Naive thymus-derived CD4-positive, alpha-beta T cell (primary cell): ENCODE data around the gene CPT1C. TPM values are rescaled to one million over a fixed set of nuclear protein-coding genes. Genes with fewer than 3 reads are reported as not detected.

Experiments
- ATAC-seq: fragments of 150-1000 bp; cut with Tn5 transposase; 2 replicates; pipeline ENCODE4 v1.10.0; 2021; ENCODE audit warnings: mild to moderate bottlenecking, moderate library complexity
- CTCF ChIA-PET: fragments of 350-600 bp; sonication (Branson Sonifier 250); formaldehyde crosslinking; loops from one replicate; lab custom pipeline; 2021; ENCODE audit warnings: antibody characterized with exemption; lab: Charles Lee
- POLR2A ChIA-PET: fragments of 350-600 bp; sonication (Branson Sonifier 250); formaldehyde crosslinking; loops from one replicate; lab custom pipeline; 2021; ENCODE audit warnings: antibody characterized with exemption, inconsistent platforms; lab: Charles Lee
- DNase-seq, 9 donors: peaks; one replicate each; pipeline versions ENCODE4 v3.0.0 to v3.0.0-alpha.2; 2020 to 2022; ENCODE audit warnings: mixed read lengths in 1 of 9
- H3K27ac ChIP-seq: one replicate; pipeline ENCODE4 v1.7.0; 2013; ENCODE audit warnings: mild to moderate bottlenecking, low read depth, low read length, moderate library complexity
- H3K27me3 ChIP-seq, 2 donors: one replicate each; pipeline ENCODE4 v1.7.0; 2013; ENCODE audit warnings: low read length in 2 of 2, mild to moderate bottlenecking in 2 of 2, moderate library complexity in 2 of 2; ENCODE audit not compliant: control insufficient read depth in 2 of 2, insufficient read depth in 2 of 2
- H3K36me3 ChIP-seq, 3 experiments: 1 replicate in 2 of 3; 2 replicates in 1 of 3; pipeline ENCODE4 v1.7.0; 2013; ENCODE audit warnings: low read length in 3 of 3, mild to moderate bottlenecking in 3 of 3, moderate library complexity in 1 of 3; ENCODE audit not compliant: insufficient read depth in 3 of 3, control insufficient read depth in 2 of 3
- H3K4me1 ChIP-seq, 2 donors: one replicate each; pipeline ENCODE4 v1.7.0; 2013; ENCODE audit warnings: low read length in 2 of 2, mild to moderate bottlenecking in 2 of 2, moderate library complexity in 1 of 2; ENCODE audit not compliant: control insufficient read depth in 2 of 2, insufficient read depth in 2 of 2
- H3K4me3 ChIP-seq: 2 replicates; pipeline ENCODE4 v1.7.0; 2013; ENCODE audit warnings: mild to moderate bottlenecking, low read length
- H3K9me3 ChIP-seq, 3 experiments: 1 replicate in 2 of 3; 2 replicates in 1 of 3; pipeline ENCODE4 v1.7.0; 2013; ENCODE audit warnings: low read length in 3 of 3; ENCODE audit not compliant: control insufficient read depth in 2 of 3
- H3K27ac Mint-ChIP-seq, 9 donors: one replicate each; pipeline ENCODE4 v1.8.0; 2020 to 2022; ENCODE audit warnings: mixed read lengths in 9 of 9, mild to moderate bottlenecking in 8 of 9, moderate library complexity in 5 of 9, inconsistent platforms in 2 of 9
- H3K27me3 Mint-ChIP-seq, 5 donors: one replicate each; pipeline ENCODE4 v1.8.0; 2021 to 2022; ENCODE audit warnings: mixed read lengths in 5 of 5, mild to moderate bottlenecking in 1 of 5
- H3K36me3 Mint-ChIP-seq, 5 donors: one replicate each; pipeline ENCODE4 v1.8.0; 2020 to 2022; ENCODE audit warnings: mixed read lengths in 5 of 5, mild to moderate bottlenecking in 3 of 5, inconsistent platforms in 1 of 5
- H3K4me1 Mint-ChIP-seq, 7 donors: one replicate each; pipeline ENCODE4 v1.8.0; 2020 to 2022; ENCODE audit warnings: mixed read lengths in 7 of 7, mild to moderate bottlenecking in 3 of 7, inconsistent platforms in 1 of 7
- H3K4me3 Mint-ChIP-seq, 10 donors: one replicate each; pipeline ENCODE4 v1.8.0; 2020 to 2022; ENCODE audit warnings: mild to moderate bottlenecking in 10 of 10, mixed read lengths in 10 of 10, moderate library complexity in 6 of 10, inconsistent platforms in 2 of 10
- H3K9me3 Mint-ChIP-seq, 11 donors: one replicate each; pipeline ENCODE4 v1.8.0; 2020 to 2022; ENCODE audit warnings: mixed read lengths in 11 of 11, mild to moderate bottlenecking in 4 of 11, inconsistent platforms in 1 of 11, moderate library complexity in 1 of 11
- intact Hi-C, 2 donors: fragments of 100-400 bp; cut with micrococcal nuclease; formaldehyde crosslinking; loops; one replicate each; pipeline ENCODE4 v1.15.1; 2023
- polyA plus RNA-seq, 2 donors: library from polyadenylated mRNA; unstranded; fragments of 300-500 nt; fragmentation: Illumina TruSeq; gene quantifications; one replicate each; pipeline ENCODE4 v1.2.3, GENCODE V29; 2021
- total RNA-seq, 6 experiments: library from RNA in 5 of 6; stranded (reverse) in 5 of 6; gene quantifications; 1 replicate in 5 of 6; 2 replicates in 1 of 6; pipeline ENCODE4 v1.2.3 and lab custom pipeline; 2021 to 2026

CPT1C gene
- total and polyA plus RNA-seq, 7 experiments from 2014 or later = 0.96 to 6.0 (median 1.6) TPM; not detected in 1

GRCh38 chr19:49730166-49730565, 39.2 kb downstream of the CPT1C start:
- peaks cover 0 to 3% (median 0%) of the 10 kb centered on the region in 7 donors for H3K4me1 Mint-ChIP-seq
- ChIA-PET CTCF (interaction anchor here (0.7 to 1.0 kb wide), 2 partner anchors 13 to 14 kb away, joined by 3 read pairs; no protein-coding TSS in a partner anchor), POLR2A (no interaction called here)
- H3K27me3 Mint-ChIP-seq = no peaks in the 10 kb centered on the region
- no peak overlapping the region for H3K4me3 ChIP-seq
- no peaks in the 10 kb centered on the region for H3K9me3 ChIP-seq
- peaks cover 0 to 1% (median 0%) of the 10 kb centered on the region in 11 donors for H3K9me3 Mint-ChIP-seq
- no peaks in the 10 kb centered on the region for H3K4me1 ChIP-seq
- no peaks in the 10 kb centered on the region for H3K36me3 ChIP-seq
- H3K36me3 Mint-ChIP-seq = peaks cover 0 to 24% (median 18%) of the 10 kb centered on the region in 5 donors
- ATAC-seq = no peak
- DNase-seq = no peak
- H3K4me3 Mint-ChIP-seq = no peak overlapping the region
- no peak overlapping the region for H3K27ac ChIP-seq
- no peaks in the 10 kb centered on the region for H3K27me3 ChIP-seq
- intact Hi-C loops = no loop called here
- no peak overlapping the region for H3K27ac Mint-ChIP-seq

- no peak overlapping the region for H3K4me3 Mint-ChIP-seq
- peaks cover 3 to 10% (median 5%) of the 10 kb centered on the region in 7 donors for H3K4me1 Mint-ChIP-seq
- H3K27me3 ChIP-seq = no peaks in the 10 kb centered on the region
- no peaks in the 10 kb centered on the region for H3K27me3 Mint-ChIP-seq
- no peaks in the 10 kb centered on the region for H3K9me3 Mint-ChIP-seq
- H3K36me3 Mint-ChIP-seq = peaks cover 0 to 3% (median 0%) of the 10 kb centered on the region in 5 donors
- intact Hi-C loops = no loop called here
- no peaks in the 10 kb centered on the region for H3K9me3 ChIP-seq
- DNase-seq (no peak), ATAC-seq (no peak)
- H3K36me3 ChIP-seq = no peaks in the 10 kb centered on the region
- no peak overlapping the region for H3K4me3 ChIP-seq
- CTCF ChIA-PET = interaction anchor here (0.7 kb wide), 1 partner anchor 107 kb away, joined by 3 read pairs; no protein-coding TSS in a partner anchor
- no peak overlapping the region for H3K27ac ChIP-seq
- no peaks in the 10 kb centered on the region for H3K4me1 ChIP-seq
- no peak overlapping the region for H3K27ac Mint-ChIP-seq
- POLR2A ChIA-PET = no interaction called here
Measured at GRCh38 chr19:49738268-49738667, 47.4 kb downstream of the CPT1C start.

GRCh38 chr19:49739098-49739497, 48.2 kb downstream of the CPT1C start:
- ChIA-PET POLR2A (no interaction called here), CTCF (interaction anchor here (0.7 kb wide), 1 partner anchor 106 kb away, joined by 3 read pairs; no protein-coding TSS in a partner anchor)
- intact Hi-C loops = no loop called here
- DNase-seq (no peak), ATAC-seq (no peak)
- H3K4me1 ChIP-seq = no peaks in the 10 kb centered on the region
- H3K36me3 ChIP-seq = no peaks in the 10 kb centered on the region
- no peak overlapping the region for H3K4me3 Mint-ChIP-seq
- peaks cover 3 to 10% (median 5%) of the 10 kb centered on the region in 7 donors for H3K4me1 Mint-ChIP-seq
- no peaks in the 10 kb centered on the region for H3K9me3 Mint-ChIP-seq
- peak overlapping the region in 1 of 9 donors; percentile 59 for H3K27ac Mint-ChIP-seq
- H3K4me3 ChIP-seq = no peak overlapping the region
- no peaks in the 10 kb centered on the region for H3K27me3 Mint-ChIP-seq
- H3K36me3 Mint-ChIP-seq = peaks cover 0 to 3% (median 0%) of the 10 kb centered on the region in 5 donors
- no peaks in the 10 kb centered on the region for H3K27me3 ChIP-seq
- H3K27ac ChIP-seq = no peak overlapping the region
- no peaks in the 10 kb centered on the region for H3K9me3 ChIP-seq

GRCh38 chr19:49739933-49740332, 49.0 kb downstream of the CPT1C start:
- ATAC-seq (no peak), DNase-seq (no peak)
- intact Hi-C loops = no loop called here
- H3K27me3 ChIP-seq = no peaks in the 10 kb centered on the region
- POLR2A ChIA-PET = no interaction called here
- H3K4me1 ChIP-seq = no peaks in the 10 kb centered on the region
- no peaks in the 10 kb centered on the region for H3K36me3 ChIP-seq
- H3K9me3 ChIP-seq = no peaks in the 10 kb centered on the region
- Mint-ChIP-seq H3K4me1 (peaks cover 3 to 10% (median 5%) of the 10 kb centered on the region in 7 donors), H3K36me3 (peaks cover 0 to 3% (median 0%) of the 10 kb centered on the region in 5 donors), H3K4me3 (no peak overlapping the region), H3K9me3 (no peaks in the 10 kb centered on the region), H3K27me3 (no peaks in the 10 kb centered on the region), H3K27ac (no peak overlapping the region)
- CTCF ChIA-PET = interaction anchor here (0.5 kb wide), 1 partner anchor 344 kb away, joined by 4 read pairs; no protein-coding TSS in a partner anchor
- H3K4me3 ChIP-seq = no peak overlapping the region
- H3K27ac ChIP-seq = no peak overlapping the region

DNA sequence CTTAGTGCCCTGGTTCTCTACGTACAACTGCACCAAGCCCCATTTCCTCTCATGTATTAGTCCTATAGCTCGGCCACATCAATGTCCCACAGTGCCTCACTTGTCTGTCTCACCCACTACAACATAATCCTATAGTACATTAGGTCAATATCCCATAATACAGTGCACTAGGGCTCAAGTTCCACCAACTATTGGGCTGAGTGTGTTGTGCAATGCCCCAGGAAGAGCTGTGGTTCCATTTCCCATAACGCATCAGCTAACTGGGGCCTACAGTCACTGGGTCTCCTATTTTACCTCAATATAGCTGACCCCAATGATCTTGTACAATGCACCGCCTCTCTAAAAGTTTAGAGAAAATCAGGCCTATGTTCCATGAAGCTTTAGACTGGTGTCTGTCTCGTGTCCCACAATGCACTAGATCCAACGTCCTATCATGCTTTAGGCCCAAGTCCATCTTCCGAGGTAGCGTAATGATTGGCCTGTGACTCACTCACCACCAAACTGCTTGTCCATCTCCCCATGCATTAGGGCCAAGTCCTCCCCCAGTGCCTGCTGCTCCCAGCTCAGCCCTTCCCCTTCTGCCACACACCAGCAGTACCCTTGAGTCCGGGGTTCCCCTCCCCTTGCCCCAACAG, 50.4 kb downstream of the CPT1C start:
- CTCF ChIA-PET = interaction anchor here (0.7 kb wide), 1 partner anchor 25 kb away, joined by 3 read pairs; no protein-coding TSS in a partner anchor
- ATAC-seq (no peak), DNase-seq (no peak)
- no peaks in the 10 kb centered on the region for H3K27me3 ChIP-seq
- no peak overlapping the region for H3K27ac ChIP-seq
- intact Hi-C loops = no loop called here
- no peak overlapping the region for H3K27ac Mint-ChIP-seq
- H3K9me3 ChIP-seq = no peaks in the 10 kb centered on the region
- H3K36me3 ChIP-seq = no peaks in the 10 kb centered on the region
- H3K36me3 Mint-ChIP-seq = peaks cover 0 to 3% (median 0%) of the 10 kb centered on the region in 5 donors
- no peaks in the 10 kb centered on the region for H3K4me1 ChIP-seq
- H3K4me3 Mint-ChIP-seq = no peak overlapping the region
- POLR2A ChIA-PET = no interaction called here
- no peak overlapping the region for H3K4me3 ChIP-seq
- H3K9me3 Mint-ChIP-seq = peaks cover 0 to 2% (median 0%) of the 10 kb centered on the region in 11 donors
- peaks cover 3 to 10% (median 8%) of the 10 kb centered on the region in 7 donors for H3K4me1 Mint-ChIP-seq
- no peaks in the 10 kb centered on the region for H3K27me3 Mint-ChIP-seq

DNA sequence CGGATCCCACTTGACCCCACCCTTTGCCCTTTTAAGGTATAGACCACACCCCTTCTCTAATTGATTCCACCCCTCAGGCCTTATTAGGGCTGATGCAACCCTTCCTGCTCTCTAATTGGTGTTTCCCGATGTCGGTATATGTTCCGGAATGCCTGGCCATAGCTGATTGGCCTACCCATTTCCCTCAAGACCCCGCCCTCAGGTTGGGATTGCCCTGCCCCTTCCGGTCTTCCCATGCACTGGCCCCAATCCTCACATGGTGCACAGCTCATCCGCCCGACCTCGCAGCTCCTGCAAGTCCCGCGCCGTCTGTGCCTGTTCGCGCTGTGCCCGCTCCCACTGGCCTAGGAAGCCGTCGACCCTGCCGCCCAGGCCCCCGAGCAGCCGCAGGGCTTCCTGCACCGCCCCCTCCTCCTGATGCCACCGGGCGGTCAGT, 54.0 kb downstream of the CPT1C start:
- peaks cover 0 to 3% (median 0%) of the 10 kb centered on the region in 5 donors for H3K36me3 Mint-ChIP-seq
- no peaks in the 10 kb centered on the region for H3K27me3 ChIP-seq
- no peak overlapping the region for H3K4me3 ChIP-seq
- no peaks in the 10 kb centered on the region for H3K4me1 ChIP-seq
- DNase-seq (no peak), ATAC-seq (no peak)
- peaks cover 0 to 8% (median 4%) of the 10 kb centered on the region in 7 donors for H3K4me1 Mint-ChIP-seq
- CTCF ChIA-PET = no interaction called here
- no peak overlapping the region for H3K27ac ChIP-seq
- no peaks in the 10 kb centered on the region for H3K27me3 Mint-ChIP-seq
- H3K9me3 ChIP-seq = no peaks in the 10 kb centered on the region
- H3K4me3 Mint-ChIP-seq = no peak overlapping the region
- H3K36me3 ChIP-seq = no peaks in the 10 kb centered on the region
- H3K9me3 Mint-ChIP-seq = peaks cover 0 to 2% (median 0%) of the 10 kb centered on the region in 11 donors
- H3K27ac Mint-ChIP-seq = no peak overlapping the region
- intact Hi-C loops = no loop called here
- POLR2A ChIA-PET = no interaction called here
